Activated CD8-positive, alpha-beta memory T cell treated with anti-CD3 and anti-CD28 coated beads for 4 hours (primary cell): Measurements from ENCODE around the gene GALNTL6.

Source experiments
- DNase-seq, 2 donors: peaks; one replicate each; pipeline ENCODE4 v3.0.0-alpha.2; 2020; ENCODE audit warnings: low read depth in 2 of 2

GALNTL6 gene

DNA sequence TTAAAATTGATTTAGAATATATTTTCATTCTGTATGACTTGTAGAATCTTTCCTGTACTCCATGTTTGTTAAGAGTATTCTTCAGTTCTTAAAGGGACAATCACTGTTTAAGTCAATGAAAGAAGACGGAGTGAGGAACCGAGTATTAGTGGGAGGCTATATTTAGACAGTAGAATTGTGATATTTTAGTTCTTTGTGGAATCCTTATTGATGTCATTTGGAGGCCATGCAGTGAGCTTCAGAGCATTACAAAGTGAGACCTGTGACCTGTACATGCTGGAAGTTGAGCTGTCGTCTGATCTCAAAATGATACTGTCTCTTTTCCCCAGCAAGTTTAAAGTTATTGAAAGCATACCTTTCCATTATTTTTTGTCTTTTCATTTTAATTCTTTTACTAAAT lies 394.7 kb downstream of the GALNTL6 start:
- no peak for DNase-seq

- DNase-seq = no peak
Observed at GRCh38 chr4:172220679-172221078, 407.5 kb downstream of the GALNTL6 start.

- no peak for DNase-seq
Observed at GRCh38 chr4:172225457-172225856, 412.3 kb downstream of the GALNTL6 start.

- no peak for DNase-seq
Observed at GRCh38 chr4:172232966-172233365, 419.8 kb downstream of the GALNTL6 start.

GRCh38 chr4:172243551-172243950 lies 430.3 kb downstream of the GALNTL6 start:
- DNase-seq = no peak

DNA sequence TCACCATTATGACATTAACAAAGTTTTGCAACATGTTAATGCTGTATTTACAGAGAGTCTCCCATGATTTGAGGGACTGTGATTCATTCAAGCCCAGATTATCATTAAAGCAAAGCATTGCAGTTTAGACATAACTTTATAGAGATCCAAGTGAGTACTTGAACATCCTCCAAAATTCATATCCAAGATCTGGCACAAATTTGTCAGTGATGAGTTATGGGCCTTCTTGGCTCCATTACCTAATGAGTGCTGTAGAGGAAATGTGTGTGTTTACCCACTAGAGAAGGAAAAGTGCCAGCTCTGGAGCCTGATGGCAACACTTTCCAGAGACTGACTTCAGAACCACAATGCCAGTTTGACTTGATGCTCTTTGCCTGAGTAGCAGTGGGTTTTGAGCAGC lies 432.3 kb downstream of the GALNTL6 start:
- no peak for DNase-seq

DNA sequence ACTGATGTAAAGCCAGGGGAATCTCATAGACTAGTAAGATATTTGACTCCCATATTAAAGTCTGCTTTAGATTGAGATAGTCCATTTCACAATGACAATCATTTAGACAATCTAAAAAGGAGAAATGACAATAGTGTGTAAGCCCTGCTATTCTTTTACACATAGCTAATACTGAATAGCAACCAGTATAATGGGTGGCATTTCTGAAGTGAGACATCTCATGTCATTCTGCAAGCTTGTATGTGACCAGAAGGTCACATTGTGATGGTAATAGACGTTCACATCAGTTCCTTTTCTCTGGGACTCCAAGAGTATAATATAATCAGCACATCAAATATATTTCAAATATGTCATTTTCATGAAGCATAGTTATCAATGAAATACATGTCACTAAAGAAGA lies 440.2 kb downstream of the GALNTL6 start:
- DNase-seq = no peak

DNA sequence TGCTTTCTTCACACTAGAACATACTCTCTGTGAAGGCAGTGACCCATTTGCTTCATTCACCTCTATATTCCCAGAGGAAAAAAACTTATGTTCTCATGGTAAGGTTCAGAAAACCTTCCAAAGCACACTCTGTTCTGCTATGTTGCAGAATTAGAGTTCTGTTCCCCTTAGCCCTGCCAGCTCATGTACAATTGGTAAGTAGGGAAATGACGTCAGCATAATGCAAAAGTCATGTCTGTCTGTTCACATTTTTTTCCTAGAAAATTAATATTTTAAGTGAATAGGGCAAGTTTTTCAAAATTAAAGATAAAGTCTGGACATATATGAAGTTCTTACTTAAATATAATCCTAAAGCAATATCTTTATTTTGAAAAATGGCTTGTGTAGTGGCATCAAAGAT lies 443.6 kb downstream of the GALNTL6 start:
- DNase-seq = no peak

- DNase-seq = no peak
Observed at GRCh38 chr4:172270397-172270796, 457.2 kb downstream of the GALNTL6 start.

GRCh38 chr4:172287117-172287516 lies 473.9 kb downstream of the GALNTL6 start:
- DNase-seq = no peak

GRCh38 chr4:172305698-172306097 lies 492.5 kb downstream of the GALNTL6 start:
- DNase-seq = no peak

GRCh38 chr4:172308078-172308477 lies 494.9 kb downstream of the GALNTL6 start:
- no peak for DNase-seq

- no peak for DNase-seq
Observed at GRCh38 chr4:172311682-172312081, 498.5 kb downstream of the GALNTL6 start.

GRCh38 chr4:172323288-172323687 lies 510.1 kb downstream of the GALNTL6 start:
- DNase-seq = no peak

DNA sequence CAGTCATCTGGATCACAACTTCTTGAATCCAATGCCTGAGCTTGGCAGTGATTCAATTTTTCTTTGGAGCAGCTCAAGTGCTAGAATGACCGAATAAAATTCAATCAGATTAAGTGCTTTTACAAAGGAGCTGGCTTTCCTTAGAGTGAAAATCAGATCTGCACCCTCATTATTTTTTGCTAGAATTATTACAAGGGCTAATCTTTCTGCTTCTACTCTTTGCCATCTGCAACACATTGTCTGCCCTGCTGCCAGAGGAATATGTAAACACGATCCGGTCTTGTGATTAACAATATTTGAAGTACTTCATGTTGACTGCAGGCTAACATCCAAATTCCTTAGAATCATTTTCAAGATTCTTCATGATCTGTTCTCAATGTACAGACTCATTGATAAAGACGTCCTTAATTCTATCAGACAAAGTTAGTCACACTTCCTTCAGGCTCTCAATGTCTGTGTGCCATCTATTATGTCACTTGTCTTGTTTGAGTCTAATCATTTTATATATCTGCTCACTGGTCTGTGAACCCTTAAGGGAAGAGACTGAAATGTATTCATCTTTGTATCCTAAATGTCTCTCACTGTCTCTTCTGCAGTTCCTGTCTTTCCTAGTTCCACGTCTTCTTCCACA lies 531.2 kb downstream of the GALNTL6 start:
- no peak for DNase-seq

DNA sequence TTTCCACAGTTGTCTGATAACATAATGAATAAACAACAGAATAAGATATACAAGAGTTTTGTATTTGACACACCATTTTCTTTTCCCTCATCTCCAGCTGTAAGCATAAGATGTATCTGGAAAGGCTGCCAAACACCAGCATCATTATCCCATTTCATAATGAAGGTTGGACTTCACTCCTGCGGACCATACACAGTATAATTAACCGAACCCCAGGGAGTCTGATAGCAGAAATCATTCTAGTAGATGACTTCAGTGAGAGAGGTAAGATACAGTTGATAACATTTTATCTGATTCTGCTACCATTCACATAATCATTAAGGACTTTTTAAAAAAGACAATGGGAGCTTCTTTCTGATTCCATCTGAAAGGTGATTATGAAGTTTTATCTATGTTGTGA lies 535.2 kb downstream of the GALNTL6 start:
- DNase-seq = no peak

GRCh38 chr4:172352356-172352755 lies 539.2 kb downstream of the GALNTL6 start:
- no peak for DNase-seq

DNA sequence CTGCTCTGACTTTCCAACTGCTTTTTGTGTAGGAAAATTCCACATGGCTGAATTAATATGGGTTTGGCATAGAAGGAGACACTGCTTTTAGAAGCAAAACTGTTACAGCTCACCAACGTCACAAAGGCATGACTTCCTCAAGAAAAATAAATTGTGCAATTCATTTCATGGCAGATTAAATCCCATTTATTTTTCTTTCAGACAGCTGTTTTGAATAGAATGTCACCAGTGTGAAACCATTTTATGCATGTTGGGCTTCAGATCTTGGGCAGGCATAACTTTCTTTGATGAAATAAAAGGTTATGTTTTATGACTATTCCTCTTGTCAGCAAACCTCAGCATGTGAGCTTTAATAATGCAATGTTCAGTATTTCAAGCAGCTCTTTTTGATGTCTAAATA lies 542.8 kb downstream of the GALNTL6 start:
- no peak for DNase-seq

DNA sequence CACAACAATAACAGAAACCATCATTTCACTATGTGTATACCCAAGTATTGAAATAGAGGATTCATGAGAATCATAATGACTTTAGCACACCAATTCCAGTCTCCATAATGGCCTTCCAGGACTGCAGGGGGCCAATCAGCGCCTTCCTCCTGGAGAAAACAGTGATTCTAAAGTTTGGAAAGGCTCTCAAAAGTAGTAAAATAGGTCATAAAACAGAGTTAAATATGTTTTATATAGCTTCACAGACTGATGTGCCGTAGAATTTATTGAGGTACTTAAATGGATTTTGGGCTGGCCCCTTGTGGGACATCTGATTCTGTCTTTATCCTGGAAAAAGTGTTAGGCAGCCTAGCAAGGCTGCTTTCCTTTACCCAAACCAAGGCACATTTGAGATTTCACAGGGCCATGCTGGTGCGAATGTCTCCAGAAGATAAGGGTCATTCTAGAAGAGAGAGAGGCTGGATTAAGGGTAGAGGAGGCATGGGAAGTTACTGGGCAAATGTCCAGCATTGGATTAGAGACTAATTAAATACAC lies 543.9 kb downstream of the GALNTL6 start:
- no peak for DNase-seq

DNA sequence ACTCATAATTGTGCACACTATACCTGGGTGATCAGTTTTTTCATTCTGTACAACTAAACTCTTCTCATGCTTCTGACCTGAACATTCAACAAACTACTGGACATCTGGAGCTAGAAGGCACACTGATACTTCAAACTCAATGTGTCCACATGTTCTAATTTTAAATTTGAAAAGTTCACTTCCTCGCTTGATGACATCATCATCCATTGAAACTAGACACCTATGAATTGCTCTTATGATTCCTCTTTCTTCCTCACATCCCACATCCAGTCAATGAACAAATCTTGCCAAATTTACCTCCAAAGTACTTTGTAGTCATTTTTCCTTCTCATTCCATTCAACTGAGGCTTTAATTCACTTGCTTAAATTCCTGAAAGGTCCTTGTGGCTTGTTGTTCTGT lies 549.4 kb downstream of the GALNTL6 start:
- DNase-seq = no peak

DNA sequence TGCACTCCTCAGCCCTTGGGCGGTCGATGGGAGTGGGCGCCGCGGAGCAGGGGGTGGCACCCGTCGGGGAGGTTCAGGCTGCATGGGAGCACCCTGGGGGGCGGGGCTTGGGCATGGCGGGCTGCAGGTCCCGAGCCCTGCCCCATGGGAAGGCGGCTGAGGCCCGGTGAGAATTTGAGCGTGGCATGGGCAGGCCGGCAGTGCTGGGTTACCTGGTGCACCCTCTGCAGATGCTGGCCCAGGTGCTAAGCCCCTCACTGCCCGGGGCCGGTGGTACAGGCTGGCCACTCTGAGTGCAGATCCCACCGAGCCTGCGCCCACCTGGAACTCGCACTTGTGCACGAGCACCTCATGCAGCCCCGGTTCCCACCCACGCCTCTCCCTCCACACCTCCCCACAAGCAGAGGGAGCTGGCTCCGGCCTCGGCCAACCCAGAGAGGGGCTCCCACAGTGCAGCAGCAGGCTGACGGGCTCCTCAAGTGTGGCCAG lies 556.3 kb downstream of the GALNTL6 start:
- no peak for DNase-seq

DNA sequence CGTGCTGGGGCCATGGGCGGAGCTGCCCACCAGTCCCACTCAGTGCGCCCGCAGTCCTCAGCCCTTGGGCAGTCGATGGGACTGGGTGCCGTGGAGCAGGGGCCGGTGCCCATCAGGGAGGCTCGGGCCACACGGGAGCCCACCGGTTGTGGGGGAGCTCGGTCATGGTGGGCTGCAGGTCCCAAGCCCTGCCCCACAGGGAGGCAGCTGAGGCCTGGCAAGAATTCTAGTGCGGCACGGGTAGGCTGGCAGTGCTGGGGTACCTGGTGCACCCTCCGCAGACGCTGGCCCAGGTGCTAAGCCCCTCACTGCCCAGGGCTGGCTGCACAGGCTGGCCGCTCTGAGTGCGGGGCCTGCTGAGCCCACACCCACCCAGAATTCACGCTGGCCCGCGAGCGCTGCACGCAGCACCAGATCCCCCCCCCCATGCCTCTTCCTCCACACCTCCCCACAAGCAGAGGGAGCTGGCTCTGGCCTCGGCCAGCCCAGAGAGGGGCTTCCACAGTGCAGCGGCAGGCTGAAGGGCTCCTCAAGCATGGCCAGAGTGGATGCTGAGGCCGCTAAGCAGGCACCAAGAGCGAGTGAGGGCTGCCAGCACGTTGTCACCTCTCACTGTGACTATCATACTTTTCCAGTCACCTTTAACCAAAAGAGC lies 564.4 kb downstream of the GALNTL6 start:
- DNase-seq = no peak

DNA sequence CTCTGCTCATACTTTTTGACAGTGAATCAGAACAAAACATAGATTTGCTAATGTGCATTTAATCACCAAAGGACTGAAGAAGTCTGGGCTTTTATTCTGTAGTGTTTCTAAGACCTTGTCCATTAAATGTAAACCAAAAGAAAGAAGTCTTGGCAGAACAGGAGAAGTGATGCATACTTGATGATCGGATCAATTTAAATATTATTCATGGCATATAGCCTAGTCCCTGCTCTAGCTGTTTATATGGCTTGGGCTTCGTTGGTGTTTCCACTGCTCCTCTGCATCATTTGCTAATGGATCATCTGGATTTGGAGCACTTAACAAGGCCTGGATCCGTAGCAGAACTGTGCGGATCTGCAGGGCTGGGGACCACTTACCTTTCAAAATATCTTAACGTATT lies 566.6 kb downstream of the GALNTL6 start:
- no peak for DNase-seq
